CD14-positive monocyte (primary cell): ENCODE data around the gene PDE4B. TPM values are rescaled to one million over a fixed set of nuclear protein-coding genes. Genes with fewer than 3 reads are reported as not detected.
"Not testable (repeated sequence)": the region's sequence is repeated elsewhere in the genome, so short reads cannot be mapped to it uniquely, and the experiment has no call there.

Experiments
- DNase-seq, 3 donors: peaks; one replicate each; pipeline ENCODE4 v3.0.0-alpha.2; 2011 to 2022
- H2AFZ ChIP-seq: 2 replicates; pipeline ENCODE4 v1.6.0; 2012; ENCODE audit warnings: mild to moderate bottlenecking, low read depth, low read length, inconsistent platforms; ENCODE audit not compliant: insufficient read depth, poor library complexity, severe bottlenecking
- H3K27ac ChIP-seq, 2 donors: 1 replicate in 1 of 2; 2 replicates in 1 of 2; pipeline ENCODE4 v1.5.1; 2012 to 2013; ENCODE audit warnings: low read length in 2 of 2, control low read depth in 1 of 2, inconsistent platforms in 1 of 2, low read depth in 1 of 2, mild to moderate bottlenecking in 1 of 2
- H3K27me3 ChIP-seq, 2 donors: one replicate each; pipeline versions ENCODE4 v1.6.0 to v1.6.1; 2011 to 2013; ENCODE audit warnings: low read length in 2 of 2; ENCODE audit not compliant: control insufficient read depth in 2 of 2, insufficient read depth in 2 of 2
- H3K36me3 ChIP-seq, 2 donors: replicated peaks in 1 of 2; 1 replicate in 1 of 2; 2 replicates in 1 of 2; pipeline versions ENCODE4 v1.5.1 to v1.6.1; 2012 to 2013; ENCODE audit warnings: low read length in 2 of 2, control low read depth in 1 of 2, inconsistent platforms in 1 of 2, mild to moderate bottlenecking in 1 of 2; ENCODE audit not compliant: insufficient read depth in 2 of 2, control insufficient read depth in 1 of 2
- H3K4me1 ChIP-seq, 2 donors: 1 replicate in 1 of 2; 2 replicates in 1 of 2; pipeline versions ENCODE4 v1.5.1 to v1.6.1; 2012 to 2013; ENCODE audit warnings: low read length in 2 of 2, control low read depth in 1 of 2, inconsistent platforms in 1 of 2, mild to moderate bottlenecking in 1 of 2, moderate library complexity in 1 of 2; ENCODE audit not compliant: insufficient read depth in 2 of 2, control insufficient read depth in 1 of 2
- H3K4me2 ChIP-seq: replicated peaks from 2 replicates; pipeline ENCODE3; 2012; ENCODE audit warnings: low read length, moderate library complexity, mild to moderate bottlenecking; ENCODE audit not compliant: poor library complexity, severe bottlenecking; ENCODE audit errors: extremely low read depth
- H3K4me3 ChIP-seq, 3 experiments: fragments of 200-600 bp in 1 of 3; sonication (generic) in 1 of 3; replicated peaks in 1 of 3; 1 replicate in 2 of 3; 2 replicates in 1 of 3; pipeline ENCODE4 v1.5.1; 2011 to 2013; ENCODE audit warnings: low read length in 3 of 3, mild to moderate bottlenecking in 3 of 3, control low read depth in 2 of 3, low read depth in 2 of 3, inconsistent platforms in 1 of 3, moderate library complexity in 1 of 3
- H3K79me2 ChIP-seq: 2 replicates; pipeline ENCODE4 v1.6.0; 2012; ENCODE audit warnings: mild to moderate bottlenecking, control low read depth, inconsistent platforms, low read length, moderate library complexity; ENCODE audit not compliant: insufficient read depth
- H3K9ac ChIP-seq: 2 replicates; pipeline ENCODE4 v1.6.0; 2017; ENCODE audit warnings: low read length, mild to moderate bottlenecking; ENCODE audit not compliant: insufficient read depth, poor library complexity, severe bottlenecking
- H3K9me3 ChIP-seq, 2 donors: replicated peaks in 1 of 2; 1 replicate in 1 of 2; 2 replicates in 1 of 2; pipeline versions ENCODE4 v1.5.1 to v1.6.1; 2012 to 2013; ENCODE audit warnings: low read length in 2 of 2, control low read depth in 1 of 2; ENCODE audit not compliant: control insufficient read depth in 1 of 2, insufficient read depth in 1 of 2
- H4K20me1 ChIP-seq: 2 replicates; pipeline ENCODE4 v1.6.0; 2012; ENCODE audit warnings: mild to moderate bottlenecking, low read length, control low read depth, moderate library complexity; ENCODE audit not compliant: insufficient read depth
- H3K27ac Mint-ChIP-seq, 7 donors: one replicate each; pipeline ENCODE4 v1.8.0; 2020; ENCODE audit warnings: mild to moderate bottlenecking in 7 of 7, mixed read lengths in 7 of 7, moderate library complexity in 6 of 7, inconsistent platforms in 2 of 7
- H3K27me3 Mint-ChIP-seq, 3 donors: one replicate each; pipeline ENCODE4 v1.8.0; 2021 to 2022; ENCODE audit warnings: low read depth in 3 of 3, mild to moderate bottlenecking in 3 of 3, mixed read lengths in 3 of 3, moderate library complexity in 3 of 3, inconsistent platforms in 1 of 3
- H3K36me3 Mint-ChIP-seq, 2 donors: one replicate each; pipeline ENCODE4 v1.8.0; 2020; ENCODE audit warnings: mixed read lengths in 2 of 2, inconsistent platforms in 1 of 2, mild to moderate bottlenecking in 1 of 2
- H3K4me1 Mint-ChIP-seq: one replicate; pipeline ENCODE4 v1.8.0; 2020; ENCODE audit warnings: mild to moderate bottlenecking, mixed read lengths
- H3K4me3 Mint-ChIP-seq, 2 donors: one replicate each; pipeline ENCODE4 v1.8.0; 2020; ENCODE audit warnings: mild to moderate bottlenecking in 2 of 2, mixed read lengths in 2 of 2, moderate library complexity in 1 of 2
- H3K9me3 Mint-ChIP-seq, 7 donors: one replicate each; pipeline ENCODE4 v1.8.0; 2020 to 2022; ENCODE audit warnings: mixed read lengths in 7 of 7, mild to moderate bottlenecking in 6 of 7, moderate library complexity in 6 of 7, inconsistent platforms in 2 of 7
- CTCF ChIP-seq: fragments of 200-600 bp; IDR thresholded peaks from one replicate; pipeline ENCODE4 v1.8.0; 2022; ENCODE audit warnings: antibody characterized with exemption, mild to moderate bottlenecking
- WGBS: methylation state at CpG from one replicate; pipeline ENCODE4 v1.1.5; 2013; ENCODE audit warnings: missing lambda C conversion rate; ENCODE audit not compliant: insufficient coverage; 5-methylcytosine and 5-hydroxymethylcytosine counted together
- intact Hi-C, 2 donors: fragments of 100-400 bp; cut with micrococcal nuclease; formaldehyde crosslinking; loops; one replicate each; pipeline versions ENCODE4 v1.15.0 to v1.15.1; 2023
- polyA plus RNA-seq, 3 donors: library from polyadenylated mRNA; depleted of rRNA in 1 of 3; unstranded in 2 of 3; stranded (reverse) in 1 of 3; fragments of 300-500 nt in 2 of 3; fragments of >200 nt in 1 of 3; fragmentation: Illumina TruSeq in 2 of 3; gene quantifications; 1 replicate in 2 of 3; 2 replicates in 1 of 3; pipeline ENCODE4 v1.2.3, GENCODE V29; 2012 to 2021

The PDE4B gene
- polyA plus RNA-seq, 3 donors: 17.2 to 52.8 (median 25.2) TPM

GRCh38 chr1:66320231-66320630, 527.5 kb downstream of the PDE4B start:
- Mint-ChIP-seq H3K27me3 (no peaks in the 10 kb centered on the region), H3K4me3 (no peak overlapping the region), H3K4me1 (peaks cover 33% of the 10 kb centered on the region), H3K9me3 (peaks cover 0 to 3% (median 0%) of the 10 kb centered on the region in 7 donors), H3K36me3 (no peaks in the 10 kb centered on the region), H3K27ac (no peak overlapping the region)
- no peaks in the 10 kb centered on the region for H3K9me3 ChIP-seq
- H3K4me1 ChIP-seq: peaks cover 17 to 29% of the 10 kb centered on the region in 2 donors
- intact Hi-C loops: no loop called here
- DNase-seq: no peak
- H3K9ac ChIP-seq: no peak overlapping the region
- H3K27me3 ChIP-seq: no peaks in the 10 kb centered on the region
- no CpG with 5 or more reads among the region's 1 CpG for WGBS
- no peak overlapping the region for H3K27ac ChIP-seq
- no peak overlapping the region for H2AFZ ChIP-seq
- no peak for TF ChIP-seq CTCF
- H3K36me3 ChIP-seq: no peaks in the 10 kb centered on the region
- H3K4me2 ChIP-seq: no peak overlapping the region
- H3K79me2 ChIP-seq: no peaks in the 10 kb centered on the region
- H3K4me3 ChIP-seq: no peak overlapping the region
- H4K20me1 ChIP-seq: no peaks in the 10 kb centered on the region

GRCh38 chr1:66322462-66322861, 529.8 kb downstream of the PDE4B start:
- not testable (repeated sequence) for H4K20me1 ChIP-seq
- H3K4me1 Mint-ChIP-seq: peaks cover 19% of the 10 kb centered on the region

More at GRCh38 chr1:66322462-66322861, 529.8 kb downstream of the PDE4B start:
- H2AFZ ChIP-seq, H3K4me2 ChIP-seq, H3K9ac ChIP-seq, H3K27me3 Mint-ChIP-seq, H3K4me3 Mint-ChIP-seq, H3K36me3 Mint-ChIP-seq, H3K4me3 ChIP-seq, H3K27me3 ChIP-seq, H3K9me3 Mint-ChIP-seq, H3K36me3 ChIP-seq, H3K9me3 ChIP-seq, intact Hi-C loops, H3K79me2 ChIP-seq, H3K27ac ChIP-seq: not testable (repeated sequence)
- peaks cover 3 to 16% of the 10 kb centered on the region in 2 donors for H3K4me1 ChIP-seq
- peak in 1 of 3 donors; percentile 61 for DNase-seq
- H3K27ac Mint-ChIP-seq: peak overlapping the region in 2 of 7 donors; percentile 37 to 72
- no CpG with 5 or more reads among the region's 2 CpGs for WGBS
